ENCODE results near the gene RSRC1. TPM values are rescaled to one million over a fixed set of nuclear protein-coding genes. Genes with fewer than 3 reads are reported as not detected.

RSRC1 gene
- total and polyA plus RNA-seq, 2 of the 13 experiments (the other 11 are each of a cell fraction or from before 2014, with no cell fraction given) = 4.9 to 63.0 TPM

DNA sequence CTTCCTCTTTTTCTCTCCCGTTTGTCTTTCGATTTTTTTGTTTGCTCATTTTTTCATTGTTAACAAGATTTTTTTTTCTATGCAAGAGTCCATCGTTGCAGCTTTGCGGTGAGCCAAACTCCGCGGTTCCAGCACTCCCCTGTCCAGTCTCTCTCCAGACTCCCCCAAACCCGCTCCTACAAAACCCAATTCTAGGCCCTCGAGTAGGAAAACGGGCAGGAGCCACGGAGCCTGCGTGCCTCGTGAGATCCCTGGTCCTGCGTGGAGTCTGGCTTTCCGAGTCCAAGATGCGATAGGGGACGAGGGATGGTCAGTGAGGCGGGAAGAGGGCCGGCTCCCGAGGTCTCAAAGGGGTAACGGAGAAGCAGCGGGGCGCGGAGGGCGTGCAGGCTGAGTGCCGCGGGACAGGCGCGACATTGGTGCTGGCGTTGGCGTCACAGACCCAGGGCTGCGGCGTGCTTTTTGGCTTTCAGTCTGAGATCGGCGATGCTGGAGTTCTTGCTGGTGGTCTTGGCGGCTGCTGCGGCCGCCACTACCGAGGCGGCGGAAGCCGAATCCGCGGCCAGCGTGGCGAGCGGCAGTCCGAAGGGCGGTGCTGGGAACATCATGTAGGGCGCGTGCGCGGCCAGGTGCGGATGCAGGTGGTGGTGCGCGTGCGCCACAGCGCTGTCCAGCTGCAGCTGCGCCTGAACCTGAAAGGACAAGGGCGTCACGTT is 12.1 kb upstream of the RSRC1 start (continued):
- TF ChIP-seq, protein P1, sequence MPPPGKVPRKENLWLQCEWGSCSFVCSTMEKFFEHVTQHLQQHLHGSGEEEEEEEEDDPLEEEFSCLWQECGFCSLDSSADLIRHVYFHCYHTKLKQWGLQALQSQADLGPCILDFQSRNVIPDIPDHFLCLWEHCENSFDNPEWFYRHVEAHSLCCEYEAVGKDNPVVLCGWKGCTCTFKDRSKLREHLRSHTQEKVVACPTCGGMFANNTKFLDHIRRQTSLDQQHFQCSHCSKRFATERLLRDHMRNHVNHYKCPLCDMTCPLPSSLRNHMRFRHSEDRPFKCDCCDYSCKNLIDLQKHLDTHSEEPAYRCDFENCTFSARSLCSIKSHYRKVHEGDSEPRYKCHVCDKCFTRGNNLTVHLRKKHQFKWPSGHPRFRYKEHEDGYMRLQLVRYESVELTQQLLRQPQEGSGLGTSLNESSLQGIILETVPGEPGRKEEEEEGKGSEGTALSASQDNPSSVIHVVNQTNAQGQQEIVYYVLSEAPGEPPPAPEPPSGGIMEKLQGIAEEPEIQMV (CRISPR knock-in tag; IDR thresholded peaks at IDR 0.05; ENCODE audit: low read depth) = peak; percentile 71; the same call in 1 of the 2 replicates
- TF ChIP-seq ZSCAN12 (CRISPR knock-in tag; IDR thresholded peaks at IDR 0.05) = peak; percentile 94
- peak; percentile 79 for TF ChIP-seq ZSCAN25 (CRISPR knock-in tag; IDR thresholded peaks at IDR 0.05)
- TF ChIP-seq, protein P2, sequence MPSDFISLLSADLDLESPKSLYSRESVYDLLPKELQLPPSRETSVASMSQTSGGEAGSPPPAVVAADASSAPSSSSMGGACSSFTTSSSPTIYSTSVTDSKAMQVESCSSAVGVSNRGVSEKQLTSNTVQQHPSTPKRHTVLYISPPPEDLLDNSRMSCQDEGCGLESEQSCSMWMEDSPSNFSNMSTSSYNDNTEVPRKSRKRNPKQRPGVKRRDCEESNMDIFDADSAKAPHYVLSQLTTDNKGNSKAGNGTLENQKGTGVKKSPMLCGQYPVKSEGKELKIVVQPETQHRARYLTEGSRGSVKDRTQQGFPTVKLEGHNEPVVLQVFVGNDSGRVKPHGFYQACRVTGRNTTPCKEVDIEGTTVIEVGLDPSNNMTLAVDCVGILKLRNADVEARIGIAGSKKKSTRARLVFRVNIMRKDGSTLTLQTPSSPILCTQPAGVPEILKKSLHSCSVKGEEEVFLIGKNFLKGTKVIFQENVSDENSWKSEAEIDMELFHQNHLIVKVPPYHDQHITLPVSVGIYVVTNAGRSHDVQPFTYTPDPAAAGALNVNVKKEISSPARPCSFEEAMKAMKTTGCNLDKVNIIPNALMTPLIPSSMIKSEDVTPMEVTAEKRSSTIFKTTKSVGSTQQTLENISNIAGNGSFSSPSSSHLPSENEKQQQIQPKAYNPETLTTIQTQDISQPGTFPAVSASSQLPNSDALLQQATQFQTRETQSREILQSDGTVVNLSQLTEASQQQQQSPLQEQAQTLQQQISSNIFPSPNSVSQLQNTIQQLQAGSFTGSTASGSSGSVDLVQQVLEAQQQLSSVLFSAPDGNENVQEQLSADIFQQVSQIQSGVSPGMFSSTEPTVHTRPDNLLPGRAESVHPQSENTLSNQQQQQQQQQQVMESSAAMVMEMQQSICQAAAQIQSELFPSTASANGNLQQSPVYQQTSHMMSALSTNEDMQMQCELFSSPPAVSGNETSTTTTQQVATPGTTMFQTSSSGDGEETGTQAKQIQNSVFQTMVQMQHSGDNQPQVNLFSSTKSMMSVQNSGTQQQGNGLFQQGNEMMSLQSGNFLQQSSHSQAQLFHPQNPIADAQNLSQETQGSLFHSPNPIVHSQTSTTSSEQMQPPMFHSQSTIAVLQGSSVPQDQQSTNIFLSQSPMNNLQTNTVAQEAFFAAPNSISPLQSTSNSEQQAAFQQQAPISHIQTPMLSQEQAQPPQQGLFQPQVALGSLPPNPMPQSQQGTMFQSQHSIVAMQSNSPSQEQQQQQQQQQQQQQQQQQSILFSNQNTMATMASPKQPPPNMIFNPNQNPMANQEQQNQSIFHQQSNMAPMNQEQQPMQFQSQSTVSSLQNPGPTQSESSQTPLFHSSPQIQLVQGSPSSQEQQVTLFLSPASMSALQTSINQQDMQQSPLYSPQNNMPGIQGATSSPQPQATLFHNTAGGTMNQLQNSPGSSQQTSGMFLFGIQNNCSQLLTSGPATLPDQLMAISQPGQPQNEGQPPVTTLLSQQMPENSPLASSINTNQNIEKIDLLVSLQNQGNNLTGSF (CRISPR knock-in tag; IDR thresholded peaks at IDR 0.05) = peak; percentile 95
- no peak for TF ChIP-seq HNRNPH1 (optimal IDR thresholded peaks at IDR 0.05; ENCODE audit: low read depth, low read length)
- peak; percentile 83 for TF ChIP-seq ZNF552 (CRISPR knock-in tag; IDR thresholded peaks at IDR 0.05; ENCODE audit: borderline replicate concordance)
- peak; percentile 96 for TF ChIP-seq ZSCAN31 (CRISPR knock-in tag; IDR thresholded peaks at IDR 0.05; ENCODE audit: low read depth)
- no peak for TF ChIP-seq SETDB1 (CRISPR knock-in tag; IDR thresholded peaks at IDR 0.05; ENCODE audit: borderline replicate concordance)
- TF ChIP-seq, protein P3, sequence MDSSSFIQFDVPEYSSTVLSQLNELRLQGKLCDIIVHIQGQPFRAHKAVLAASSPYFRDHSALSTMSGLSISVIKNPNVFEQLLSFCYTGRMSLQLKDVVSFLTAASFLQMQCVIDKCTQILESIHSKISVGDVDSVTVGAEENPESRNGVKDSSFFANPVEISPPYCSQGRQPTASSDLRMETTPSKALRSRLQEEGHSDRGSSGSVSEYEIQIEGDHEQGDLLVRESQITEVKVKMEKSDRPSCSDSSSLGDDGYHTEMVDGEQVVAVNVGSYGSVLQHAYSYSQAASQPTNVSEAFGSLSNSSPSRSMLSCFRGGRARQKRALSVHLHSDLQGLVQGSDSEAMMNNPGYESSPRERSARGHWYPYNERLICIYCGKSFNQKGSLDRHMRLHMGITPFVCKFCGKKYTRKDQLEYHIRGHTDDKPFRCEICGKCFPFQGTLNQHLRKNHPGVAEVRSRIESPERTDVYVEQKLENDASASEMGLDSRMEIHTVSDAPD (CRISPR knock-in tag; IDR thresholded peaks at IDR 0.05) = 0 out of 2 replicates have a peak, but pooled peaks have one; percentile 24
- no peak for TF ChIP-seq KDM6A (CRISPR knock-in tag; IDR thresholded peaks at IDR 0.05; ENCODE audit: low read depth)
- peak; percentile 94 for TF ChIP-seq PHF8 (CRISPR knock-in tag; IDR thresholded peaks at IDR 0.05)
- peak; percentile 56; the same call in 1 of the 2 replicates for TF ChIP-seq SP2 (CRISPR knock-in tag; IDR thresholded peaks at IDR 0.05)
- TF ChIP-seq ZNF563 (CRISPR knock-in tag; IDR thresholded peaks at IDR 0.05) = peak; percentile 97; the same call in 1 of the 2 replicates
- TF ChIP-seq ZNF562 (CRISPR knock-in tag; IDR thresholded peaks at IDR 0.05; ENCODE audit: borderline replicate concordance) = peak; percentile 74; the same call in 1 of the 2 replicates
- TF ChIP-seq, protein P4, sequence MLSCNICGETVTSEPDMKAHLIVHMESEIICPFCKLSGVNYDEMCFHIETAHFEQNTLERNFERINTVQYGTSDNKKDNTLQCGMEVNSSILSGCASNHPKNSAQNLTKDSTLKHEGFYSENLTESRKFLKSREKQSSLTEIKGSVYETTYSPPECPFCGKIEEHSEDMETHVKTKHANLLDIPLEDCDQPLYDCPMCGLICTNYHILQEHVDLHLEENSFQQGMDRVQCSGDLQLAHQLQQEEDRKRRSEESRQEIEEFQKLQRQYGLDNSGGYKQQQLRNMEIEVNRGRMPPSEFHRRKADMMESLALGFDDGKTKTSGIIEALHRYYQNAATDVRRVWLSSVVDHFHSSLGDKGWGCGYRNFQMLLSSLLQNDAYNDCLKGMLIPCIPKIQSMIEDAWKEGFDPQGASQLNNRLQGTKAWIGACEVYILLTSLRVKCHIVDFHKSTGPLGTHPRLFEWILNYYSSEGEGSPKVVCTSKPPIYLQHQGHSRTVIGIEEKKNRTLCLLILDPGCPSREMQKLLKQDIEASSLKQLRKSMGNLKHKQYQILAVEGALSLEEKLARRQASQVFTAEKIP (CRISPR knock-in tag; IDR thresholded peaks at IDR 0.05; ENCODE audit: borderline replicate concordance) = no peak
- TF ChIP-seq, protein P5, sequence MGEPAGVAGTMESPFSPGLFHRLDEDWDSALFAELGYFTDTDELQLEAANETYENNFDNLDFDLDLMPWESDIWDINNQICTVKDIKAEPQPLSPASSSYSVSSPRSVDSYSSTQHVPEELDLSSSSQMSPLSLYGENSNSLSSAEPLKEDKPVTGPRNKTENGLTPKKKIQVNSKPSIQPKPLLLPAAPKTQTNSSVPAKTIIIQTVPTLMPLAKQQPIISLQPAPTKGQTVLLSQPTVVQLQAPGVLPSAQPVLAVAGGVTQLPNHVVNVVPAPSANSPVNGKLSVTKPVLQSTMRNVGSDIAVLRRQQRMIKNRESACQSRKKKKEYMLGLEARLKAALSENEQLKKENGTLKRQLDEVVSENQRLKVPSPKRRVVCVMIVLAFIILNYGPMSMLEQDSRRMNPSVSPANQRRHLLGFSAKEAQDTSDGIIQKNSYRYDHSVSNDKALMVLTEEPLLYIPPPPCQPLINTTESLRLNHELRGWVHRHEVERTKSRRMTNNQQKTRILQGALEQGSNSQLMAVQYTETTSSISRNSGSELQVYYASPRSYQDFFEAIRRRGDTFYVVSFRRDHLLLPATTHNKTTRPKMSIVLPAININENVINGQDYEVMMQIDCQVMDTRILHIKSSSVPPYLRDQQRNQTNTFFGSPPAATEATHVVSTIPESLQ (CRISPR knock-in tag; conservative IDR thresholded peaks at IDR 0.05) = no peak
- TF ChIP-seq FOXK2 (IDR thresholded peaks at IDR 0.05) = no peak

Measured in HepG2 (cell line).